Activated gamma-delta T cell treated with anti-CD3 and anti-CD28 coated beads, Interleukin-2, amount 50 U/mL, for 16 hours (primary cell): ENCODE measurements around the gene ACAT2.
"Not testable (repeated sequence)": the region's sequence is repeated elsewhere in the genome, so short reads cannot be mapped to it uniquely, and the experiment has no call there.

Experiments used
- DNase-seq: peaks from one replicate; pipeline ENCODE4 v3.0.0-alpha.2; 2020; ENCODE audit warnings: low read depth

Gene ACAT2

GRCh38 chr6:159761873-159762680, at the start of gene ACAT2:
ACAT2 (plus strand) TSS chr6:159762045; CDS start chr6:159762088, 43 bp downstream.
- DNase-seq: peak; percentile 84

GRCh38 chr6:159712389-159712788, 49.5 kb upstream of the ACAT2 start:
- DNase-seq: not testable (repeated sequence)

GRCh38 chr6:159713984-159714383, 47.9 kb upstream of the ACAT2 start:
- no peak for DNase-seq

- DNase-seq: no peak
These were observed 47.4 kb upstream of the ACAT2 start for GRCh38 chr6:159714404-159714803.

- no peak for DNase-seq
These were observed 46.7 kb upstream of the ACAT2 start for GRCh38 chr6:159715166-159715565.

- no peak for DNase-seq
These were observed 46.2 kb upstream of the ACAT2 start for GRCh38 chr6:159715605-159716004.

GRCh38 chr6:159716247-159717096, 45.4 kb upstream of the ACAT2 start:
- DNase-seq: no peak

GRCh38 chr6:159718634-159719033, 43.2 kb upstream of the ACAT2 start:
- no peak for DNase-seq

GRCh38 chr6:159719287-159719686, 42.6 kb upstream of the ACAT2 start:
- no peak for DNase-seq

- no peak for DNase-seq
These were observed 41.1 kb upstream of the ACAT2 start for GRCh38 chr6:159720708-159721107.

- DNase-seq: not testable (repeated sequence)
These were observed 39.9 kb upstream of the ACAT2 start for GRCh38 chr6:159721981-159722380.

GRCh38 chr6:159722655-159723054, 39.2 kb upstream of the ACAT2 start:
- DNase-seq: no peak

GRCh38 chr6:159723259-159723658, 38.6 kb upstream of the ACAT2 start:
- DNase-seq: no peak

- no peak for DNase-seq
These were observed 37.1 kb upstream of the ACAT2 start for GRCh38 chr6:159724778-159725177.

GRCh38 chr6:159725208-159725607, 36.6 kb upstream of the ACAT2 start:
- not testable (repeated sequence) for DNase-seq

- no peak for DNase-seq
These were observed 35.5 kb upstream of the ACAT2 start for GRCh38 chr6:159726255-159726917.

- DNase-seq: peak; percentile 95
These were observed 34.7 kb upstream of the ACAT2 start, which contains the start of gene WTAP for GRCh38 chr6:159726918-159727716. WTAP (plus strand) TSS chr6:159727506; CDS start chr6:159736266, 8,760 bp downstream.

- no peak for DNase-seq
These were observed 34.0 kb upstream of the ACAT2 start for GRCh38 chr6:159727717-159728445.

- DNase-seq: no peak
These were observed 33.3 kb upstream of the ACAT2 start for GRCh38 chr6:159728531-159728964.

GRCh38 chr6:159729598-159730331, 32.1 kb upstream of the ACAT2 start:
- DNase-seq: no peak
